GM12875 (cell line): ENCODE results near the gene DNAJC24.

Experiments
- H3K4me3 ChIP-seq: one replicate; pipeline ENCODE4 v1.5.1; 2011; ENCODE audit warnings: low read depth, low read length, control low read depth
- CTCF ChIP-seq: IDR thresholded peaks from 2 replicates; pipeline ENCODE4 v1.5.1; 2011; ENCODE audit warnings: low read depth, mild to moderate bottlenecking, control low read depth, inconsistent platforms, low read length, moderate library complexity, borderline replicate concordance; ENCODE audit not compliant: insufficient read depth

The DNAJC24 gene

GRCh38 chr11:31478223-31478590, 108.5 kb downstream of the DNAJC24 start:
- no peak overlapping the region for H3K4me3 ChIP-seq
- no peak for TF ChIP-seq CTCF

DNA sequence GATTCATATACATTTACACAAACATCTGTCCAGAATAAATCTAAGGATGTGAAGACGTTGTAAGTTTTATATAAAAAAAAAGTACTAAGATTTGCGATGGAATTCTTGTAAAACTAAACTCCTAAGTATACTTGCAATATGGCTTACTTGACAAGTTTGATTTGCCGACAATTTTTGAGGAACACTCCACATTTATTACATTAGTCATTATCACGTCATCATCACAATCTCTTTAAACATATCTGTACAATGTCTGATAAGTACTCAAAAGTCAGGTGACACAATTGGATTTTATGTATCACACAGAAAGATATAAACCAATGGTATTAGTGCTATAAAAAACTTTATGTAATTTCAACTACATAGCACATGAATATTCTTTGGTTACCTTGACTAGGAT, 109.4 kb downstream of the DNAJC24 start:
- H3K4me3 ChIP-seq: no peak overlapping the region
- TF ChIP-seq CTCF: no peak

DNA sequence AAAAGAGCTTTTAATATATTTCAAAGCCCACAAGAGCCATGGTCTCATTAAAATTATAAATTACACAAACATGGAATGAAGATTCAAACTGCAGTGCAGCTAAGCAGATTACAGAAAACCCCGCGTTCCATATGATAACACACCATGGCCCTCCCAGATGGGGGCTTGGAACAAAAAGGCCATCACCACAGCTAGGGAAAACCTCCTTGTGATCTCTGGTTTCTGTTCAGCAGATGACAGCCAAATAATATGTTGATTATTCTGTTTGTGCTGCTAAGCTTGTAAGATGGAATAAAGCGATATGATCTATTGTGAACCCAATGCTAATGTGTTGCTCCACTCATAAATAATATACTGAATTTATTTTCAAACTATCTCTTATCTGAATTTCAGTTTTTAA, 111.3 kb downstream of the DNAJC24 start:
- no peak for TF ChIP-seq CTCF
- no peak overlapping the region for H3K4me3 ChIP-seq
